CD4-positive, alpha-beta T cell (primary cell): ENCODE data around the gene PPP1R37. TPM values are rescaled to one million over a fixed set of nuclear protein-coding genes. Genes with fewer than 3 reads are reported as not detected.

Experiments
- ATAC-seq: fragments of 200-7000 bp; cut with Tn5 transposase; one replicate; pipeline ENCODE4 v1.10.0; 2022; ENCODE audit warnings: mild to moderate bottlenecking; ENCODE audit not compliant: poor library complexity
- CTCF ChIA-PET: fragments of 350-600 bp; sonication (Branson Sonifier 250); formaldehyde crosslinking; loops from one replicate; lab custom pipeline; 2021; ENCODE audit warnings: antibody characterized with exemption, inconsistent platforms; lab: Charles Lee
- POLR2A ChIA-PET: fragments of 350-600 bp; sonication (Branson Sonifier 250); formaldehyde crosslinking; loops from one replicate; lab custom pipeline; 2021; ENCODE audit warnings: antibody characterized with exemption, inconsistent platforms; lab: Charles Lee
- DNase-seq, 14 experiments: peaks; one replicate each; pipeline ENCODE4 v3.0.0-alpha.2; 2013 to 2020; ENCODE audit warnings: mixed read lengths in 2 of 14
- H3K27ac ChIP-seq, 2 donors: one replicate each; pipeline versions ENCODE4 v1.5.1 to v1.7.0; 2013; ENCODE audit warnings: low read length in 2 of 2, low read depth in 1 of 2, mild to moderate bottlenecking in 1 of 2
- H3K27me3 ChIP-seq, 2 experiments: 1 replicate in 1 of 2; 2 replicates in 1 of 2; pipeline versions ENCODE4 v1.6.1 to v1.7.0; 2013; ENCODE audit warnings: low read length in 2 of 2, control low read depth in 1 of 2, mild to moderate bottlenecking in 1 of 2, moderate library complexity in 1 of 2; ENCODE audit not compliant: insufficient read depth in 2 of 2, control insufficient read depth in 1 of 2
- H3K36me3 ChIP-seq: one replicate; pipeline ENCODE4 v1.6.1; 2013; ENCODE audit warnings: low read length, control low read depth; ENCODE audit not compliant: insufficient read depth
- H3K4me1 ChIP-seq: one replicate; pipeline ENCODE4 v1.6.1; 2013; ENCODE audit warnings: low read length, control low read depth; ENCODE audit not compliant: insufficient read depth
- H3K4me3 ChIP-seq: one replicate; pipeline ENCODE4 v1.5.1; 2013; ENCODE audit warnings: mild to moderate bottlenecking, low read length, moderate library complexity
- H3K9me3 ChIP-seq, 2 experiments: 1 replicate in 1 of 2; 2 replicates in 1 of 2; pipeline versions ENCODE4 v1.6.1 to v1.7.0; 2013; ENCODE audit warnings: low read length in 2 of 2, mild to moderate bottlenecking in 2 of 2, control low read depth in 1 of 2, moderate library complexity in 1 of 2; ENCODE audit not compliant: control insufficient read depth in 1 of 2, insufficient read depth in 1 of 2
- H3K27ac Mint-ChIP-seq: one replicate; pipeline ENCODE4 v1.8.0; 2020; ENCODE audit warnings: mixed read lengths
- H3K27me3 Mint-ChIP-seq: one replicate; pipeline ENCODE4 v1.8.0; 2021; ENCODE audit warnings: mixed read lengths
- H3K36me3 Mint-ChIP-seq: one replicate; pipeline ENCODE4 v1.8.0; 2021; ENCODE audit warnings: low read depth, mixed read lengths
- H3K4me1 Mint-ChIP-seq: one replicate; pipeline ENCODE4 v1.8.0; 2021; ENCODE audit warnings: low read depth, mixed read lengths
- H3K4me3 Mint-ChIP-seq: one replicate; pipeline ENCODE4 v1.8.0; 2020; ENCODE audit warnings: mild to moderate bottlenecking, mixed read lengths
- H3K9me3 Mint-ChIP-seq: one replicate; pipeline ENCODE4 v1.8.0; 2020; ENCODE audit warnings: mixed read lengths
- CTCF ChIP-seq: fragments of 200-600 bp; IDR thresholded peaks from one replicate; pipeline ENCODE4 v1.8.0; 2022; ENCODE audit warnings: antibody characterized with exemption, mild to moderate bottlenecking
- intact Hi-C, 2 experiments: fragments of 100-400 bp; cut with DNase I in 1 of 2; cut with micrococcal nuclease in 1 of 2; formaldehyde crosslinking; loops; one replicate each; pipeline versions ENCODE4 v1.15.1 to v1.9.0; 2023 to 2025; cut with DNase I, micrococcal nuclease
- total RNA-seq, 174 experiments: library from RNA in 2 of 174; stranded (reverse) in 2 of 174; gene quantifications; one replicate each; pipeline ENCODE4 v1.2.3 and lab custom pipeline; 2021 to 2026

The PPP1R37 gene
- total RNA-seq, 2 experiments from 2014 or later, result 17.2 to 19.6 TPM

- no peak overlapping the region for H3K27ac Mint-ChIP-seq
- H3K9me3 ChIP-seq, result no peaks in the 10 kb centered on the region
- POLR2A ChIA-PET, result no interaction called here
- H3K4me1 ChIP-seq, result peaks cover 16% of the 10 kb centered on the region
- peaks cover 34% of the 10 kb centered on the region for H3K36me3 Mint-ChIP-seq
- no peak overlapping the region for H3K4me3 Mint-ChIP-seq
- intact Hi-C loops, result no loop called here
- DNase-seq, result no peak
- no peak overlapping the region for H3K27ac ChIP-seq
- no peaks in the 10 kb centered on the region for H3K9me3 Mint-ChIP-seq
- TF ChIP-seq CTCF, result no peak
- CTCF ChIA-PET, result no interaction called here
- H3K27me3 ChIP-seq, result no peaks in the 10 kb centered on the region
- H3K27me3 Mint-ChIP-seq, result no peaks in the 10 kb centered on the region
- no peak for ATAC-seq
- no peak overlapping the region for H3K4me3 ChIP-seq
- peaks cover 3% of the 10 kb centered on the region for H3K4me1 Mint-ChIP-seq
- H3K36me3 ChIP-seq, result peaks cover 48% of the 10 kb centered on the region
Measured at GRCh38 chr19:45071545-45071938, 21.4 kb upstream of the PPP1R37 start.

- Histone ChIP-seq H3K4me3 (no peak overlapping the region), H3K27ac (no peak overlapping the region), H3K36me3 (peaks cover 42% of the 10 kb centered on the region), H3K4me1 (peaks cover 23% of the 10 kb centered on the region), H3K9me3 (no peaks in the 10 kb centered on the region), H3K27me3 (no peaks in the 10 kb centered on the region)
- CTCF ChIA-PET, result no interaction called here
- DNase-seq (no peak), ATAC-seq (no peak)
- intact Hi-C loops, result no loop called here
- TF ChIP-seq CTCF, result no peak
- no peak overlapping the region for H3K27ac Mint-ChIP-seq
- H3K27me3 Mint-ChIP-seq, result no peaks in the 10 kb centered on the region
- peaks cover 9% of the 10 kb centered on the region for H3K4me1 Mint-ChIP-seq
- H3K36me3 Mint-ChIP-seq, result peaks cover 29% of the 10 kb centered on the region
- no peaks in the 10 kb centered on the region for H3K9me3 Mint-ChIP-seq
- no peak overlapping the region for H3K4me3 Mint-ChIP-seq
- POLR2A ChIA-PET, result no interaction called here
Measured at GRCh38 chr19:45071969-45072790, 20.8 kb upstream of the PPP1R37 start.

GRCh38 chr19:45074744-45075300 is 18.2 kb upstream of the PPP1R37 start:
- Histone ChIP-seq H3K4me1 (peaks cover 44% of the 10 kb centered on the region), H3K27ac (no peak overlapping the region), H3K27me3 (no peaks in the 10 kb centered on the region), H3K4me3 (no peak overlapping the region), H3K9me3 (no peaks in the 10 kb centered on the region), H3K36me3 (peaks cover 19% of the 10 kb centered on the region)
- TF ChIP-seq CTCF, result no peak
- intact Hi-C loops, result no loop called here
- Mint-ChIP-seq H3K27me3 (no peaks in the 10 kb centered on the region), H3K27ac (no peak overlapping the region), H3K4me1 (peaks cover 28% of the 10 kb centered on the region), H3K4me3 (peak overlapping the region; percentile 78), H3K9me3 (no peaks in the 10 kb centered on the region), H3K36me3 (peaks cover 22% of the 10 kb centered on the region)
- ChIA-PET CTCF (interaction anchor here (0.9 to 1.5 kb wide), 2 partner anchors 15 to 18 kb away, joined by 3 read pairs; partner anchors contain the start of gene PPP1R37), POLR2A (interaction anchor here (1.0 to 2.8 kb wide), 4 partner anchors 17 to 103 kb away, joined by 4 to 9 read pairs (median 7); partner anchors contain the start of genes PPP1R37 and TRAPPC6A)
- DNase-seq (peak in 1 of 14 experiments; percentile 57), ATAC-seq (no peak)
